Osteoblast (primary cell): ENCODE data around the gene MESD. TPM values are rescaled to one million over a fixed set of nuclear protein-coding genes. Genes with fewer than 3 reads are reported as not detected.

Experiments
- DNase-seq: peaks from one replicate; pipeline ENCODE4 v3.0.0; 2011; ENCODE audit warnings: low spot score, mixed read lengths; ENCODE audit not compliant: insufficient read length; ENCODE audit errors: missing footprints
- H2AFZ ChIP-seq: 2 replicates; pipeline ENCODE4 v1.6.0; 2011; ENCODE audit warnings: mild to moderate bottlenecking, low read length
- H3K27ac ChIP-seq: 2 replicates; pipeline ENCODE4 v1.5.1; 2011; ENCODE audit warnings: mild to moderate bottlenecking, low read depth, low read length, moderate library complexity
- H3K27me3 ChIP-seq: 2 replicates; pipeline ENCODE4 v1.6.0; 2012; ENCODE audit warnings: mild to moderate bottlenecking, control low read depth, inconsistent platforms, low read length, moderate library complexity; ENCODE audit not compliant: insufficient read depth
- H3K36me3 ChIP-seq: 2 replicates; pipeline ENCODE4 v1.5.1; 2011; ENCODE audit warnings: mild to moderate bottlenecking, low read length, control low read depth, moderate library complexity; ENCODE audit not compliant: insufficient read depth
- H3K4me1 ChIP-seq: 2 replicates; pipeline ENCODE4 v1.5.1; 2011; ENCODE audit warnings: mild to moderate bottlenecking, low read length, control low read depth, moderate library complexity; ENCODE audit not compliant: insufficient read depth
- H3K4me2 ChIP-seq: 2 replicates; pipeline ENCODE4 v1.6.0; 2011; ENCODE audit warnings: mild to moderate bottlenecking, low read length; ENCODE audit not compliant: insufficient read depth
- H3K4me3 ChIP-seq: fragments of 200-600 bp; sonication (generic); 3 replicates; pipeline ENCODE4 v1.5.1; 2012; ENCODE audit warnings: mild to moderate bottlenecking, low read length, inconsistent platforms; ENCODE audit not compliant: insufficient read depth
- H3K79me2 ChIP-seq: 2 replicates; pipeline ENCODE4 v1.6.0; 2012; ENCODE audit warnings: mild to moderate bottlenecking, low read length, control low read depth, inconsistent platforms; ENCODE audit not compliant: insufficient read depth
- H3K9me3 ChIP-seq: 2 replicates; pipeline ENCODE4 v1.5.1; 2011; ENCODE audit warnings: low read depth, low read length, control low read depth
- H4K20me1 ChIP-seq: 2 replicates; pipeline ENCODE4 v1.6.0; 2012; ENCODE audit warnings: mild to moderate bottlenecking, low read length, control low read depth; ENCODE audit not compliant: insufficient read depth
- CTCF ChIP-seq: IDR thresholded peaks from 2 replicates; pipeline ENCODE4 v1.5.1; 2011; ENCODE audit warnings: mild to moderate bottlenecking, low read depth, low read length, moderate library complexity; ENCODE audit errors: extremely low read depth
- total RNA-seq: library from RNA; depleted of rRNA; stranded (reverse); fragments of >200 nt; gene quantifications from 2 replicates; pipeline ENCODE4 v1.2.3, GENCODE V29; 2012

The MESD gene
- total RNA-seq, 1 donor: 16.6 TPM

GRCh38 chr15:80986487-80986886 lies 3.1 kb downstream of the MESD start:
- no peak overlapping the region for H3K4me3 ChIP-seq

DNA sequence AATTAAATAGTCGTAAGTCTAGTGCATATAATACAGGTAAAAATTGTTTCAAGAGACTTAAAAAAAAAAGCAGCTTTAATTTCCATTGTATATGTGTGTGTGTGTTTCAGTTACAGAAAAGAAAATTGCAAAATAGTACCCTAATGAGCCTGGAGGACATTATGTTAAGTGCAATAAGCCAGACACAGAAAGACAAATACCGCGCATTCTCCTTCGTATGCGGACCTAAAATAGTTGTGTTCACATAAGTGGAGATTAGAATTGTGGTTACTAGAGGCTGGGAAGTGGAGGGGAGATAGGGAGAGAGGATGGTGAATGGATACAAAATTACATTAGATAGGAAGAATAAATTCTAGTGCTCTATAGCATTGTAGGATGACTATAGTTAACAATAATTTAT lies 3.6 kb downstream of the MESD start:
- Histone ChIP-seq H3K36me3 (peaks cover 3% of the 10 kb centered on the region), H3K27ac (no peak overlapping the region), H3K4me1 (peaks cover 23% of the 10 kb centered on the region), H3K4me2 (no peak overlapping the region), H2AFZ (no peak overlapping the region), H3K79me2 (peaks cover 73% of the 10 kb centered on the region), H3K27me3 (no peaks in the 10 kb centered on the region), H3K4me3 (no peak overlapping the region), H4K20me1 (peaks cover 24% of the 10 kb centered on the region), H3K9me3 (no peaks in the 10 kb centered on the region)
- DNase-seq: no peak
- TF ChIP-seq CTCF: no peak

More at GRCh38 chr15:80986487-80986886, 3.1 kb downstream of the MESD start:
- no peak for DNase-seq
- no peak overlapping the region for H3K4me2 ChIP-seq
- no peak overlapping the region for H2AFZ ChIP-seq
- no peak overlapping the region for H3K27ac ChIP-seq
- H3K4me1 ChIP-seq: peaks cover 28% of the 10 kb centered on the region
- peaks cover 73% of the 10 kb centered on the region for H3K79me2 ChIP-seq
- no peaks in the 10 kb centered on the region for H3K9me3 ChIP-seq
- TF ChIP-seq CTCF: no peak
- H3K36me3 ChIP-seq: peaks cover 3% of the 10 kb centered on the region
- no peaks in the 10 kb centered on the region for H3K27me3 ChIP-seq
- H4K20me1 ChIP-seq: peaks cover 24% of the 10 kb centered on the region

DNA sequence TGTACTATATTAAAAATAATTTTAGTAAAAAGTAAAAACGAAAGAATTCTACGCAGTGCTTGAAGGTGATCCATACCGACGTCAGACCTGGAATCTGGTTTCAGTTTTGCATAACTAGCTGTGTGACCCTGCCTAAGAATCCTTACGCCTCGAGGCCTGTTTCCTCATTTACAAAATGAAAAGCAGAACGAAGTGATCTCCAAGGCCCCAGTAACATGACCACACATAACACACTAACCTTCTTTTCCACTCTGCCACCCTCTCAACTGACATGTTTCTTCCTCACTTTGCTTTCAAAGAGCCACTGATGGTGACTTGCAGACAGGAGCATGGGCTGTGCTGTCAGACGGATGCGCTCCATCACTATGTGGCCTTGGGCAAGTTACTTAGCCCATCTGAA lies 4.8 kb downstream of the MESD start:
- no peak overlapping the region for H3K4me2 ChIP-seq
- peaks cover 12% of the 10 kb centered on the region for H3K4me1 ChIP-seq
- peaks cover 24% of the 10 kb centered on the region for H4K20me1 ChIP-seq
- H3K4me3 ChIP-seq: no peak overlapping the region
- peaks cover 77% of the 10 kb centered on the region for H3K79me2 ChIP-seq
- no peaks in the 10 kb centered on the region for H3K9me3 ChIP-seq
- DNase-seq: no peak
- H3K36me3 ChIP-seq: peaks cover 9% of the 10 kb centered on the region
- no peak overlapping the region for H2AFZ ChIP-seq
- no peaks in the 10 kb centered on the region for H3K27me3 ChIP-seq
- no peak for TF ChIP-seq CTCF
- no peak overlapping the region for H3K27ac ChIP-seq

DNA sequence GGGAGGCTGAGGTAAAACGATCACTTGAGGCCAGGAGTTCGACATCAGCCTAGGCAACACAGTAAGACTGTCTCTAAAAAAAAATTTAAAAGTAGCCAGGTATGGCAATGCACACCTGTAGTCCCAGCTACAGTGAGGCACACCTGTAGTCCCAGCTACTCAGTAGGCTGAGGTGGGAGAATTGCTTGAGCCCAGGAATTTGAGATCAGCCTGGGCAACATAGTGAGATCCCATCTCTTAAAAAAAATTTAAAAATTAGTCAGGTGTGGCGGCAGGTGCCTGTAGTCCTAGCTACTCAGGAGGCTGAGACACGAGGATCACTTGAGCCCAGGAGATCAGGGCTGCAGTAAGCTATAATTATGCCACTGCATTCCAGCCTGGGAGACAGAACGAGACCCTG lies 6.8 kb downstream of the MESD start:
- Histone ChIP-seq H3K4me2 (no peak overlapping the region), H3K27me3 (no peaks in the 10 kb centered on the region), H3K36me3 (peaks cover 28% of the 10 kb centered on the region), H3K79me2 (peaks cover 64% of the 10 kb centered on the region), H4K20me1 (peaks cover 14% of the 10 kb centered on the region), H2AFZ (no peak overlapping the region), H3K27ac (no peak overlapping the region), H3K9me3 (no peaks in the 10 kb centered on the region), H3K4me1 (peaks cover 3% of the 10 kb centered on the region), H3K4me3 (no peak overlapping the region)
- DNase-seq: no peak
- no peak for TF ChIP-seq CTCF
